HEK293 (cell line): ENCODE data around the gene NMRK2.
A peak's percentile ranks its signal among the peaks of the same experiment; 100 is the strongest.

Experiments used
- FEZF1 ChIP-seq: fragments of 450-650 bp; formaldehyde crosslinking; IDR thresholded peaks from 2 replicates; pipeline ENCODE4 v1.5.1; 2016; ENCODE audit warnings: missing biosample characterization, missing genetic modification characterization
- GLI2 ChIP-seq: fragments of 450-650 bp; formaldehyde crosslinking; IDR thresholded peaks from 2 replicates; pipeline ENCODE4; 2017; ENCODE audit warnings: missing biosample characterization, missing genetic modification characterization, low read depth, borderline replicate concordance
- KLF10 ChIP-seq: fragments of 450-650 bp; IDR thresholded peaks from 2 replicates; pipeline ENCODE4 v1.5.1; 2018; ENCODE audit warnings: missing biosample characterization, mild to moderate bottlenecking, missing genetic modification characterization
- SALL2 ChIP-seq: fragments of 450-650 bp; formaldehyde crosslinking; IDR thresholded peaks from 2 replicates; pipeline ENCODE4 v1.5.0; 2017; ENCODE audit warnings: missing biosample characterization, mild to moderate bottlenecking, missing genetic modification characterization, borderline replicate concordance
- YY1 ChIP-seq: fragments of 450-650 bp; formaldehyde crosslinking; IDR thresholded peaks from 2 replicates; pipeline ENCODE4 v1.5.1; 2018; ENCODE audit warnings: missing biosample characterization, missing genetic modification characterization
- ZBTB17 ChIP-seq: fragments of 450-650 bp; formaldehyde crosslinking; IDR thresholded peaks from 2 replicates; pipeline ENCODE4 v1.5.1; 2016; ENCODE audit warnings: missing biosample characterization, missing genetic modification characterization
- ZBTB20 ChIP-seq: fragments of 450-650 bp; formaldehyde crosslinking; IDR thresholded peaks from 2 replicates; pipeline ENCODE4 v1.5.1; 2016; ENCODE audit warnings: missing biosample characterization, missing genetic modification characterization
- ZEB2 ChIP-seq: fragments of 450-650 bp; formaldehyde crosslinking; IDR thresholded peaks from 2 replicates; pipeline ENCODE4 v1.5.1; 2016; ENCODE audit warnings: missing biosample characterization, missing genetic modification characterization
- ZNF132 ChIP-seq: fragments of 450-650 bp; formaldehyde crosslinking; IDR thresholded peaks from 2 replicates; pipeline ENCODE4 v1.5.1; 2017; ENCODE audit warnings: missing biosample characterization, missing genetic modification characterization, borderline replicate concordance
- ZNF239 ChIP-seq: fragments of 450-650 bp; formaldehyde crosslinking; IDR thresholded peaks from 2 replicates; pipeline ENCODE4 v1.5.1; 2016; ENCODE audit warnings: missing biosample characterization, missing genetic modification characterization
- ZNF341 ChIP-seq: fragments of 450-650 bp; formaldehyde crosslinking; IDR thresholded peaks from 2 replicates; pipeline ENCODE4; 2016; ENCODE audit warnings: low read depth, missing biosample characterization, missing genetic modification characterization
- ZNF350 ChIP-seq: fragments of 450-650 bp; formaldehyde crosslinking; IDR thresholded peaks from 2 replicates; pipeline ENCODE4 v1.5.0; 2017; ENCODE audit warnings: missing biosample characterization, mild to moderate bottlenecking, missing genetic modification characterization
- ZNF366 ChIP-seq: fragments of 450-650 bp; formaldehyde crosslinking; conservative IDR thresholded peaks from 2 replicates; pipeline ENCODE4 v1.5.1; 2016; ENCODE audit warnings: missing biosample characterization, missing genetic modification characterization
- ZNF423 ChIP-seq: fragments of 450-650 bp; formaldehyde crosslinking; IDR thresholded peaks from 2 replicates; pipeline ENCODE4 v1.5.1; 2016; ENCODE audit warnings: missing biosample characterization, missing genetic modification characterization
- ZNF596 ChIP-seq: fragments of 450-650 bp; IDR thresholded peaks from 2 replicates; pipeline ENCODE4 v1.5.0; 2018; ENCODE audit warnings: missing biosample characterization, mild to moderate bottlenecking, missing genetic modification characterization, moderate library complexity
- ZNF610 ChIP-seq: fragments of 450-650 bp; formaldehyde crosslinking; IDR thresholded peaks from 2 replicates; pipeline ENCODE4 v1.5.1; 2016; ENCODE audit warnings: missing biosample characterization, missing genetic modification characterization, borderline replicate concordance
- ZNF629 ChIP-seq: fragments of 450-650 bp; formaldehyde crosslinking; IDR thresholded peaks from 2 replicates; pipeline ENCODE4 v1.5.1; 2017; ENCODE audit warnings: missing biosample characterization, missing genetic modification characterization
- ZNF654 ChIP-seq: fragments of 450-650 bp; formaldehyde crosslinking; IDR thresholded peaks from 2 replicates; pipeline ENCODE4 v1.5.1; 2016; ENCODE audit warnings: low read depth, missing biosample characterization, missing genetic modification characterization
- ZNF660 ChIP-seq: fragments of 450-650 bp; IDR thresholded peaks from 2 replicates; pipeline ENCODE4 v1.5.1; 2018; ENCODE audit warnings: missing biosample characterization, mild to moderate bottlenecking, missing genetic modification characterization
- ZNF837 ChIP-seq: fragments of 450-650 bp; formaldehyde crosslinking; IDR thresholded peaks from 2 replicates; pipeline ENCODE4 v1.5.1; 2016; ENCODE audit warnings: missing biosample characterization, missing genetic modification characterization
- ZSCAN16 ChIP-seq: fragments of 450-650 bp; formaldehyde crosslinking; IDR thresholded peaks from 2 replicates; pipeline ENCODE4 v1.5.1; 2016; ENCODE audit warnings: missing biosample characterization, missing genetic modification characterization
- ZXDB ChIP-seq: fragments of 450-650 bp; formaldehyde crosslinking; IDR thresholded peaks from 2 replicates; pipeline ENCODE4 v1.5.1; 2016; ENCODE audit warnings: missing biosample characterization, missing genetic modification characterization
- TF ChIP-seq, protein P1 (sequence below): fragments of 450-650 bp; formaldehyde crosslinking; IDR thresholded peaks from 2 replicates; pipeline ENCODE4 v1.5.1; 2017; ENCODE audit warnings: missing biosample characterization, mild to moderate bottlenecking, missing genetic modification characterization, moderate library complexity
- TF ChIP-seq, protein P2 (sequence below): fragments of 450-650 bp; formaldehyde crosslinking; IDR thresholded peaks from 2 replicates; pipeline ENCODE4 v1.5.1; 2017; ENCODE audit warnings: missing biosample characterization, missing genetic modification characterization
- TF ChIP-seq, protein P3 (sequence below): sonication (generic); formaldehyde crosslinking; IDR thresholded peaks from 2 replicates; pipeline ENCODE4 v1.8.1; 2022; ENCODE audit warnings: mild to moderate bottlenecking, moderate library complexity, missing genetic modification reagents
- TF ChIP-seq, protein P4 (sequence below): fragments of 450-650 bp; formaldehyde crosslinking; IDR thresholded peaks from 2 replicates; pipeline ENCODE4 v1.5.1; 2016; ENCODE audit warnings: missing biosample characterization, missing genetic modification characterization
- TF ChIP-seq, protein P5 (sequence below): fragments of 450-650 bp; formaldehyde crosslinking; IDR thresholded peaks from 2 replicates; pipeline ENCODE4 v1.5.1; 2016; ENCODE audit warnings: missing biosample characterization, missing genetic modification characterization
- TF ChIP-seq, protein P6 (sequence below): fragments of 450-650 bp; formaldehyde crosslinking; IDR thresholded peaks from 2 replicates; pipeline ENCODE4 v1.5.1; 2016; ENCODE audit warnings: missing biosample characterization, missing genetic modification characterization

NMRK2 gene

DNA sequence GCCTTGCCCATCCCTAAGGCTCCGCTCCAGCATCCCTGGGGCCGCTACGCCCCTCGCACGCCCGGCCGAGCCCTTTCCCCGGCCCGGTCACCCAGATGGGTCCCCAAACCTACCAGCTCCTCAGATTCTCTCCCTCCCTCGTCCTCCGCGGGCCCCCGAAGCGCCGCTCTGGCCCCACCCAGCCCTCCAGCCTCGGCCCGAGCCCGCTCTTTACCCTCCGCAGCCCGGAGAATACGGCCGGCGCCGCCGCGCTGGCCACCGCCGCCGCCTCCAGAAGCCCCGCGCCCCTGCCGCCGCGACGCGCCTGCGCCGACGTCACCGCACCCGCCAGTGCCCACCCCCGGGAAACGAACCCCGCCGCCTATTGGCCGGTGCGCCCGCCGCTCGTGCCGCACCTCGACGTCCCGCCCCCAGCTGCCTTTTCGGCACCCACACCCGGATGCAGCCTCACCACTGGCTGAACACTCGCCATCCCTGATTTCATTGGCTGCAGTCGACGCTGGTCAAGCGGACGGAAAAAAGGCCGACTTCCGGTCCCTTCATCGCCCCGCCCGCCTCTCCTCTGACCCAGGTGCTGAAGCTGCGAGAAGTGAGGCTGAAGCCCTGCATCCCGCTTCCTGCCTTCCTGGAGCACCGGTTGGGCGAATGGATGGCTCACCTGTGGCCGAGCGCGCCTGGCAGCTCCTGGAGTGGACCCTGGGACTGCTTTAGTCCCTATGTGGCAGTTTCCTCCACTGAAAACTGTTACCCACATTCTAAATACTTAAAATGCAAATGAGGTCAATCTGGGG, 38.1 kb downstream of the NMRK2 start, which contains the start of gene DAPK3 (continued):
- TF ChIP-seq, protein P1, sequence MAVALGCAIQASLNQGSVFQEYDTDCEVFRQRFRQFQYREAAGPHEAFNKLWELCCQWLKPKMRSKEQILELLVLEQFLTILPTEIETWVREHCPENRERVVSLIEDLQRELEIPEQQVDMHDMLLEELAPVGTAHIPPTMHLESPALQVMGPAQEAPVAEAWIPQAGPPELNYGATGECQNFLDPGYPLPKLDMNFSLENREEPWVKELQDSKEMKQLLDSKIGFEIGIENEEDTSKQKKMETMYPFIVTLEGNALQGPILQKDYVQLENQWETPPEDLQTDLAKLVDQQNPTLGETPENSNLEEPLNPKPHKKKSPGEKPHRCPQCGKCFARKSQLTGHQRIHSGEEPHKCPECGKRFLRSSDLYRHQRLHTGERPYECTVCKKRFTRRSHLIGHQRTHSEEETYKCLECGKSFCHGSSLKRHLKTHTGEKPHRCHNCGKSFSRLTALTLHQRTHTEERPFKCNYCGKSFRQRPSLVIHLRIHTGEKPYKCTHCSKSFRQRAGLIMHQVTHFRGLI: peak; percentile 72
- TF ChIP-seq ZNF610 (no peak), ZEB2 (tag by site-specific recombination) (peak; percentile 73), ZNF629 (tag by site-specific recombination) (no peak), ZSCAN16 (no peak), ZNF837 (tag by site-specific recombination) (no peak), ZNF132 (tag by site-specific recombination) (no peak), KLF10 (tag by site-specific recombination) (peak; percentile 63; the same call in 1 of the 2 replicates), FEZF1 (peak; percentile 100), ZNF350 (tag by site-specific recombination) (no peak), SALL2 (tag by site-specific recombination) (no peak), ZNF596 (tag by site-specific recombination) (no peak), ZNF341 (tag by site-specific recombination) (peak; percentile 92), ZNF660 (tag by site-specific recombination) (0 out of 2 replicates have a peak, but pooled peaks have one; percentile 29), ZNF239 (no peak), ZNF423 (tag by site-specific recombination) (no peak), ZXDB (tag by site-specific recombination) (peak; percentile 80), ZNF654 (tag by site-specific recombination) (no peak), GLI2 (tag by site-specific recombination) (no peak), ZBTB20 (tag by site-specific recombination) (peak; percentile 59), ZNF366 (peak; percentile 80), ZBTB17 (tag by site-specific recombination) (peak; percentile 59), YY1 (0 out of 2 replicates have a peak, but pooled peaks have one; percentile 35)
- TF ChIP-seq, protein P2, sequence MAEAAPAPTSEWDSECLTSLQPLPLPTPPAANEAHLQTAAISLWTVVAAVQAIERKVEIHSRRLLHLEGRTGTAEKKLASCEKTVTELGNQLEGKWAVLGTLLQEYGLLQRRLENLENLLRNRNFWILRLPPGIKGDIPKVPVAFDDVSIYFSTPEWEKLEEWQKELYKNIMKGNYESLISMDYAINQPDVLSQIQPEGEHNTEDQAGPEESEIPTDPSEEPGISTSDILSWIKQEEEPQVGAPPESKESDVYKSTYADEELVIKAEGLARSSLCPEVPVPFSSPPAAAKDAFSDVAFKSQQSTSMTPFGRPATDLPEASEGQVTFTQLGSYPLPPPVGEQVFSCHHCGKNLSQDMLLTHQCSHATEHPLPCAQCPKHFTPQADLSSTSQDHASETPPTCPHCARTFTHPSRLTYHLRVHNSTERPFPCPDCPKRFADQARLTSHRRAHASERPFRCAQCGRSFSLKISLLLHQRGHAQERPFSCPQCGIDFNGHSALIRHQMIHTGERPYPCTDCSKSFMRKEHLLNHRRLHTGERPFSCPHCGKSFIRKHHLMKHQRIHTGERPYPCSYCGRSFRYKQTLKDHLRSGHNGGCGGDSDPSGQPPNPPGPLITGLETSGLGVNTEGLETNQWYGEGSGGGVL (tag by site-specific recombination): no peak
- TF ChIP-seq, protein P3, sequence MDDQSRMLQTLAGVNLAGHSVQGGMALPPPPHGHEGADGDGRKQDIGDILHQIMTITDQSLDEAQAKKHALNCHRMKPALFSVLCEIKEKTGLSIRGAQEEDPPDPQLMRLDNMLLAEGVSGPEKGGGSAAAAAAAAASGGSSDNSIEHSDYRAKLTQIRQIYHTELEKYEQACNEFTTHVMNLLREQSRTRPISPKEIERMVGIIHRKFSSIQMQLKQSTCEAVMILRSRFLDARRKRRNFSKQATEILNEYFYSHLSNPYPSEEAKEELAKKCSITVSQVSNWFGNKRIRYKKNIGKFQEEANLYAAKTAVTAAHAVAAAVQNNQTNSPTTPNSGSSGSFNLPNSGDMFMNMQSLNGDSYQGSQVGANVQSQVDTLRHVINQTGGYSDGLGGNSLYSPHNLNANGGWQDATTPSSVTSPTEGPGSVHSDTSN (CRISPR knock-in tag): peak; percentile 98
- TF ChIP-seq, protein P4, sequence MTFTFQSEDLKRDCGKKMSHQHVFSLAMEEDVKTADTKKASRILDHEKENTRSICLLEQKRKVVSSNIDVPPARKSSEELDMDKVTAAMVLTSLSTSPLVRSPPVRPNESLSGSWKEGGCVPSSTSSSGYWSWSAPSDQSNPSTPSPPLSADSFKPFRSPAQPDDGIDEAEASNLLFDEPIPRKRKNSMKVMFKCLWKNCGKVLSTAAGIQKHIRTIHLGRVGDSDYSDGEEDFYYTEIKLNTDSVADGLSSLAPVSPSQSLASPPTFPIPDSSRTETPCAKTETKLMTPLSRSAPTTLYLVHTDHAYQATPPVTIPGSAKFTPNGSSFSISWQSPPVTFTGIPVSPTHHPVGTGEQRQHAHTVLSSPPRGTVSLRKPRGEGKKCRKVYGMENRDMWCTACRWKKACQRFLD: no peak
- TF ChIP-seq, protein P5, sequence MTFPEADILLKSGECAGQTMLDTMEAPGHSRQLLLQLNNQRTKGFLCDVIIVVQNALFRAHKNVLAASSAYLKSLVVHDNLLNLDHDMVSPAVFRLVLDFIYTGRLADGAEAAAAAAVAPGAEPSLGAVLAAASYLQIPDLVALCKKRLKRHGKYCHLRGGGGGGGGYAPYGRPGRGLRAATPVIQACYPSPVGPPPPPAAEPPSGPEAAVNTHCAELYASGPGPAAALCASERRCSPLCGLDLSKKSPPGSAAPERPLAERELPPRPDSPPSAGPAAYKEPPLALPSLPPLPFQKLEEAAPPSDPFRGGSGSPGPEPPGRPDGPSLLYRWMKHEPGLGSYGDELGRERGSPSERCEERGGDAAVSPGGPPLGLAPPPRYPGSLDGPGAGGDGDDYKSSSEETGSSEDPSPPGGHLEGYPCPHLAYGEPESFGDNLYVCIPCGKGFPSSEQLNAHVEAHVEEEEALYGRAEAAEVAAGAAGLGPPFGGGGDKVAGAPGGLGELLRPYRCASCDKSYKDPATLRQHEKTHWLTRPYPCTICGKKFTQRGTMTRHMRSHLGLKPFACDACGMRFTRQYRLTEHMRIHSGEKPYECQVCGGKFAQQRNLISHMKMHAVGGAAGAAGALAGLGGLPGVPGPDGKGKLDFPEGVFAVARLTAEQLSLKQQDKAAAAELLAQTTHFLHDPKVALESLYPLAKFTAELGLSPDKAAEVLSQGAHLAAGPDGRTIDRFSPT: peak; percentile 34; the same call in 1 of the 2 replicates
- TF ChIP-seq, protein P6, sequence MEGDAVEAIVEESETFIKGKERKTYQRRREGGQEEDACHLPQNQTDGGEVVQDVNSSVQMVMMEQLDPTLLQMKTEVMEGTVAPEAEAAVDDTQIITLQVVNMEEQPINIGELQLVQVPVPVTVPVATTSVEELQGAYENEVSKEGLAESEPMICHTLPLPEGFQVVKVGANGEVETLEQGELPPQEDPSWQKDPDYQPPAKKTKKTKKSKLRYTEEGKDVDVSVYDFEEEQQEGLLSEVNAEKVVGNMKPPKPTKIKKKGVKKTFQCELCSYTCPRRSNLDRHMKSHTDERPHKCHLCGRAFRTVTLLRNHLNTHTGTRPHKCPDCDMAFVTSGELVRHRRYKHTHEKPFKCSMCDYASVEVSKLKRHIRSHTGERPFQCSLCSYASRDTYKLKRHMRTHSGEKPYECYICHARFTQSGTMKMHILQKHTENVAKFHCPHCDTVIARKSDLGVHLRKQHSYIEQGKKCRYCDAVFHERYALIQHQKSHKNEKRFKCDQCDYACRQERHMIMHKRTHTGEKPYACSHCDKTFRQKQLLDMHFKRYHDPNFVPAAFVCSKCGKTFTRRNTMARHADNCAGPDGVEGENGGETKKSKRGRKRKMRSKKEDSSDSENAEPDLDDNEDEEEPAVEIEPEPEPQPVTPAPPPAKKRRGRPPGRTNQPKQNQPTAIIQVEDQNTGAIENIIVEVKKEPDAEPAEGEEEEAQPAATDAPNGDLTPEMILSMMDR (tag by site-specific recombination): no peak
